Nephron progenitor cell (in vitro differentiated cells): ENCODE results near the gene AMER2.

Source experiments
- DNase-seq: peaks from one replicate; pipeline ENCODE4 v3.0.0; 2021
- H3K27ac Mint-ChIP-seq: 2 replicates; pipeline ENCODE4 v1.8.0; 2021; ENCODE audit warnings: mild to moderate bottlenecking, moderate library complexity, mixed read lengths
- H3K27me3 Mint-ChIP-seq: 2 replicates; pipeline ENCODE4 v1.8.0; 2021; ENCODE audit warnings: mild to moderate bottlenecking, low read depth, mixed read lengths; ENCODE audit not compliant: poor library complexity
- H3K36me3 Mint-ChIP-seq: 2 replicates; pipeline ENCODE4 v1.8.0; 2021; ENCODE audit warnings: low read depth, mixed read lengths
- H3K4me1 Mint-ChIP-seq: 2 replicates; pipeline ENCODE4 v1.8.0; 2021; ENCODE audit warnings: mixed read lengths
- H3K4me3 Mint-ChIP-seq: 2 replicates; pipeline ENCODE4 v1.8.0; 2021; ENCODE audit warnings: mild to moderate bottlenecking, moderate library complexity, mixed read lengths
- H3K9me3 Mint-ChIP-seq: 2 replicates; pipeline ENCODE4 v1.8.0; 2021; ENCODE audit warnings: mild to moderate bottlenecking, moderate library complexity, mixed read lengths
- CTCF ChIP-seq: fragments of 200-600 bp; sonication (generic); IDR thresholded peaks from 2 replicates; pipeline ENCODE4 v1.5.0; 2021; ENCODE audit warnings: antibody characterized with exemption

The AMER2 gene

GRCh38 chr13:25132751-25133390 is 39.2 kb downstream of the AMER2 start:
- peaks cover 13% of the 10 kb centered on the region for H3K4me1 Mint-ChIP-seq
- no peak overlapping the region for H3K4me3 Mint-ChIP-seq
- peaks cover 26% of the 10 kb centered on the region for H3K27me3 Mint-ChIP-seq
- no peak overlapping the region for H3K27ac Mint-ChIP-seq
- no peaks in the 10 kb centered on the region for H3K36me3 Mint-ChIP-seq
- DNase-seq = no peak
- H3K9me3 Mint-ChIP-seq = peaks cover 9% of the 10 kb centered on the region
- no peak for TF ChIP-seq CTCF

DNA sequence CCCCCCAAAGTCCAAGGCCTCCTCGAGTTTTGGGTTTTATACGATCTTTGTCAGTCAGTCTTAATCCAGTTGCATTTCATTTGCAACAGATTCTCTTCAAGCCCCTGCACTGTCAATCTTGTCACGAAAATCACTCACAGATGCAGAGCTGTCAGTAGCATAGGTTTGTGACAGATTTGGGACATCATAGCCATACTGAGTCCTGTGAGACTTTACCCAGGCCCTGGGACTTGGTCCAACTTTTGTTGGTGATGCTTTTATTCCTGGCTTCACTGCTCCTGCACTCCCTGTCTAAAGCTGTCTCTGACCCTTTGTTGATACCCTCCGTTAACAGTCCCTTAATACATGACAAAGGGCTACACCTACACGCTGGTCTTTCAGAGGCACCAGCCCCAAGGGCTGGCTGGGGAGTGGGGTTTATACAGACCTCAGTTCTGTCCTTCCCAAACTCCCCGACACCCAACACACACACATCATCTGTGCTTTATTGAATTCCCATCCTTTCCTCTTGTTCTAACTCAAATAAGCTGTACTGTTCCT is 40.1 kb downstream of the AMER2 start:
- no peak for DNase-seq
- Mint-ChIP-seq H3K4me1 (peaks cover 4% of the 10 kb centered on the region), H3K27me3 (peaks cover 19% of the 10 kb centered on the region), H3K36me3 (no peaks in the 10 kb centered on the region), H3K9me3 (peaks cover 11% of the 10 kb centered on the region), H3K4me3 (no peak overlapping the region), H3K27ac (peak overlapping the region; percentile 25)
- TF ChIP-seq CTCF = no peak

- H3K4me3 Mint-ChIP-seq = no peak overlapping the region
- peaks cover 9% of the 10 kb centered on the region for H3K27me3 Mint-ChIP-seq
- no peak for DNase-seq
- no peaks in the 10 kb centered on the region for H3K4me1 Mint-ChIP-seq
- H3K9me3 Mint-ChIP-seq = peaks cover 20% of the 10 kb centered on the region
- H3K27ac Mint-ChIP-seq = no peak overlapping the region
- H3K36me3 Mint-ChIP-seq = no peaks in the 10 kb centered on the region
- no peak for TF ChIP-seq CTCF
These were observed 41.1 kb downstream of the AMER2 start for GRCh38 chr13:25130944-25131343.

DNA sequence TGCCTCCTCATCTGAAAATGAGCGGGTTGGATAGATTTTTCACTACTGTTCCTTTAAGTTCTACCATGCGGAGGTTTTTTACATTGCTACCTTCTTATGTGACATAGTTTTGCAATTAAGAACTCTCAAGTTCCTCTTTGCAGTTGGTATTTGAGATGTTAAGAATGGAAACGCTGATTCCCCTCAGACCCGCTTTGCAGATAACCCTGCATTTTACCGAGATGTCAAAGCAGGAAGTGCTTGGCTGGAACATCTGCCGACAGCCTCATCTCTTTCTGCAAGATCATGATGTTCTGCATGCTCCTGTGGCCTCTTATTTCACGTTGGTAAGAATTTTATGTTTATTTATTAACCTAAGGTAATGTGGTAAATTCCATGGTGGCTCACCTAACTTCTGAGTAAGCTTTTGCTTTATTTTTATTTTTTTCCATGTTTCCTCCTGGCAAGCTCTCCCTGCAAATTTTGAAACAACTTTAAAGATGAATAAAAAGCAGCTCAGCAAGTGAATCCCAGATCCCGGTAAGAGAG is 53.6 kb downstream of the AMER2 start:
- peaks cover 3% of the 10 kb centered on the region for H3K27me3 Mint-ChIP-seq
- no peak overlapping the region for H3K27ac Mint-ChIP-seq
- peaks cover 6% of the 10 kb centered on the region for H3K36me3 Mint-ChIP-seq
- TF ChIP-seq CTCF = no peak
- H3K4me1 Mint-ChIP-seq = peaks cover 13% of the 10 kb centered on the region
- no peak overlapping the region for H3K4me3 Mint-ChIP-seq
- peaks cover 21% of the 10 kb centered on the region for H3K9me3 Mint-ChIP-seq
- no peak for DNase-seq

DNA sequence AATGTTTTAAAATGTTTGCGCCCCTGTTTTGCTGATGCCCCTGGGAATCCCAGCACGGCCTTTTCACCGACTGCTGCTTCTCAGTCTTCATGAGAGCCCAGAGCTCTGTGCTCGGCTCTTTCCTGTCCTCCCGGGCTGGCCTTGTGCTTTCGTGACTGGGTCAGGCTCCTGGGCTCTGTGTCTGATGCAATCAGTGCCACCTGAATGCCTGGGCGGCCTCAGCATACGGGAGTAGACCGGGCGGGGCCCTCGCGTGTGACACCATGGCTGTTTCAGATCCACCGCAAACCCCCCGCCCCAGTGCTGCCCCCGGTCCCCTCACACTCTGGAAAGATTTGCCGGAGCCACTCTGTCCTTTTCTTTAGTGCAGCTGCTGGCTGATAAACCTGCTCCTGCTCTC is 54.8 kb downstream of the AMER2 start:
- TF ChIP-seq CTCF = no peak
- Mint-ChIP-seq H3K4me1 (peaks cover 13% of the 10 kb centered on the region), H3K27me3 (peaks cover 3% of the 10 kb centered on the region), H3K9me3 (peaks cover 10% of the 10 kb centered on the region), H3K4me3 (no peak overlapping the region), H3K27ac (no peak overlapping the region), H3K36me3 (peaks cover 6% of the 10 kb centered on the region)
- DNase-seq = no peak

DNA sequence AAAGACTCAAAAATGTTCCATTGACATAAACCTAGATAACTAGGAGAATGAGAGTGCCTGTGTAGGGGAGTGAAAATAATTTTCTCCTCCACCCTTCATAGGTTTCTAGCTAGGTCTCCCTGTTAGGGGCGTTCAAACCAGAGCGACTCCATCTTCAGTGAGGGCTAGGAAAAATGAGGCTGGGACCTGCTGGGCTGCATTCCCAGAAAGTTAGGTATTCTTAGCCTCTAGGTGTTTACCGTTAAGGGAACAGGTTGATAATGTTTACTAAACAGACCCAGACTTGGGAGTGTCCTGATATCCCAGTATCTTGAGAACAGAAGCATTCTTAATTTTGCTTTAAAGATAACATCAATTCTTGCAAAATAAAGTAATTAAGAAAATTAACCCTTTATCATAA is 56.0 kb downstream of the AMER2 start:
- Mint-ChIP-seq H3K27ac (no peak overlapping the region), H3K4me3 (no peak overlapping the region), H3K27me3 (peaks cover 7% of the 10 kb centered on the region), H3K9me3 (no peaks in the 10 kb centered on the region), H3K36me3 (no peaks in the 10 kb centered on the region), H3K4me1 (peaks cover 13% of the 10 kb centered on the region)
- no peak for TF ChIP-seq CTCF
- no peak for DNase-seq
